Testis (tissue), 5 donors: ENCODE data around the gene KIF2C. TPM values are rescaled to one million over a fixed set of nuclear protein-coding genes. Genes with fewer than 3 reads are reported as not detected.

Experiments
- DNase-seq: peaks from one replicate; pipeline ENCODE4 v3.0.0-alpha.2; 2019
- H3K27ac ChIP-seq, 2 donors: fragments of 200-600 bp; sonication (generic); one replicate each; pipeline ENCODE4 v1.5.1; 2019
- H3K27me3 ChIP-seq: fragments of 200-600 bp; sonication (generic); one replicate; pipeline ENCODE4 v1.5.1; 2019
- H3K36me3 ChIP-seq: fragments of 200-600 bp; sonication (generic); one replicate; pipeline ENCODE4 v1.5.1; 2017; ENCODE audit warnings: low read depth; ENCODE audit errors: missing control alignments
- H3K4me1 ChIP-seq: fragments of 200-600 bp; sonication (generic); one replicate; pipeline ENCODE4 v1.5.1; 2019
- H3K4me3 ChIP-seq, 2 donors: fragments of 200-600 bp; sonication (generic); one replicate each; pipeline ENCODE4 v1.5.1; 2017 to 2019
- H3K9me3 ChIP-seq: fragments of 200-600 bp; sonication (generic); one replicate; pipeline ENCODE4 v1.5.1; 2017
- POLR2A ChIP-seq: fragments of 450-650 bp; IDR thresholded peaks from one replicate; pipeline ENCODE4 v1.6.1; 2017; ENCODE audit warnings: antibody characterized with exemption, mild to moderate bottlenecking, moderate library complexity
- WGBS, 2 donors: methylation state at CpG; one replicate each; pipeline ENCODE4 v1.1.5; 2018; 5-methylcytosine and 5-hydroxymethylcytosine counted together
- intact Hi-C: fragments of 100-400 bp; cut with DNase I; formaldehyde crosslinking; loops from one replicate; pipeline ENCODE4 v1.15.1; 2023; ENCODE audit warnings: low total_unique reads
- long read RNA-seq, 2 donors: transcript quantifications; one replicate each; lab custom pipeline, GENCODE V29; 2026
- polyA plus RNA-seq: library from polyadenylated mRNA; stranded (reverse); fragments of 350-450 nt; fragmentation: Illumina TruSeq; extraction: RNeasy Lipid Tissue Mini Kit (QIAGEN cat#74804); gene quantifications from one replicate; pipeline ENCODE4 v1.2.3, GENCODE V29; 2014; ENCODE audit warnings: low read depth, low replicate concordance; ENCODE audit not compliant: insufficient read depth
- total RNA-seq, 2 donors: library from RNA; depleted of rRNA; stranded (reverse); fragments of >200 nt; gene quantifications; one replicate each; pipeline ENCODE4 v1.2.3, GENCODE V29; 2016
- TF ChIP-seq, protein P1 (sequence below), 3 experiments: fragments of 450-650 bp in 2 of 3; fragments of 200-600 bp in 1 of 3; sonication (generic) in 1 of 3; IDR thresholded peaks; one replicate each; pipeline ENCODE4 v1.5.1; 2016 to 2019; ENCODE audit warnings: antibody characterized with exemption in 3 of 3, mild to moderate bottlenecking in 2 of 3, moderate library complexity in 1 of 3

Gene KIF2C
- 100 to 1,000 TPM in 1 of 2 donors, 10 to 100 TPM in 1; 53.5 to 130 TPM for total RNA-seq
- 167 TPM for polyA plus RNA-seq
- long read RNA-seq, donor 1, transcript KIF2C-202 (21 exons, 2,879 nt) = major isoform, 5 of 5 reads
- long read RNA-seq, donor 1, partial matches to known transcripts = 0 of 5 reads
- long read RNA-seq, donor 1, other reads (novel, unspliced or antisense) = 0 of 5 reads
- long read RNA-seq, donor 2, partial matches to known transcripts = 0 of 8 reads
- long read RNA-seq, donor 2, other reads (novel, unspliced or antisense) = 6 of 8 reads

DNA sequence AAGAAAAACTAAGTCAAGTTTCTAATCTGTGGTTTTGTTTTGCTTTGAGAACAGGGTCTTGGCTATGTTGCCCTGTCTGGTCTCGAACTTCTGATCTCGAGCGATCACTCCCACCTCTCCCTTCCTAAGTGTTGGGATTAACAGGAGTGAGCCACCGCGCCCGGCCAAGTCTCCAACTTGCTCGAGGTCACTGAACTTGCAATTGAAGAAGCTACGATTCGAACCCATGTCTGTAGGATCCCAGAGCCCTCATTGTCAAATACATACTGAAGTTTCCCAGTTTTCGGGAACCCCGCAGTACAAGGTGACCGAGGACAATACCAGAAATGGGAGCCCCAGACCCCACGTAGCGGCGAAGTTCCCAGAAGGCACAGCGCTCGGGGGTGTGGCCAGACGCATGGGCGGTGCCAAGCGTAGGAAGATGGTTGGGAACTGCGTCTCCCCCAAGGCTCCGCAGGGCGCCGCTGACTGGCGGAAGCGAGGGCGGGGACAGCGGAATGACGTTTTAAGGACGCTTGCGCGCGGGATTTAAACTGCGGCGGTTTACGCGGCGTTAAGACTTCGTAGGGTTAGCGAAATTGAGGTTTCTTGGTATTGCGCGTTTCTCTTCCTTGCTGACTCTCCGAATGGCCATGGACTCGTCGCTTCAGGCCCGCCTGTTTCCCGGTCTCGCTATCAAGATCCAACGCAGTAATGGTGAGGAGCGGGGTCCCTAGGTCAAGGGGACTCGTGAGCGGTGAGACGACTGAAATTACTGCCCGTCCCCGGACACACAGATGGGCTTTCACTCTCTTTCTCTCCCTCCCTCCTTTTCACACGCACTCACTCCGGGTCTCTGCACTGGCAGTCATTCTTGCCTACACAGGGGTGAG is at the start of gene KIF2C:
KIF2C (plus strand) TSS at position 531 of the 872 bp plus-strand sequence; CDS start at position 627, 96 bp downstream.
- peak; percentile 97 for DNase-seq
- no peak for TF ChIP-seq POLR2A
- TF ChIP-seq, protein P1, sequence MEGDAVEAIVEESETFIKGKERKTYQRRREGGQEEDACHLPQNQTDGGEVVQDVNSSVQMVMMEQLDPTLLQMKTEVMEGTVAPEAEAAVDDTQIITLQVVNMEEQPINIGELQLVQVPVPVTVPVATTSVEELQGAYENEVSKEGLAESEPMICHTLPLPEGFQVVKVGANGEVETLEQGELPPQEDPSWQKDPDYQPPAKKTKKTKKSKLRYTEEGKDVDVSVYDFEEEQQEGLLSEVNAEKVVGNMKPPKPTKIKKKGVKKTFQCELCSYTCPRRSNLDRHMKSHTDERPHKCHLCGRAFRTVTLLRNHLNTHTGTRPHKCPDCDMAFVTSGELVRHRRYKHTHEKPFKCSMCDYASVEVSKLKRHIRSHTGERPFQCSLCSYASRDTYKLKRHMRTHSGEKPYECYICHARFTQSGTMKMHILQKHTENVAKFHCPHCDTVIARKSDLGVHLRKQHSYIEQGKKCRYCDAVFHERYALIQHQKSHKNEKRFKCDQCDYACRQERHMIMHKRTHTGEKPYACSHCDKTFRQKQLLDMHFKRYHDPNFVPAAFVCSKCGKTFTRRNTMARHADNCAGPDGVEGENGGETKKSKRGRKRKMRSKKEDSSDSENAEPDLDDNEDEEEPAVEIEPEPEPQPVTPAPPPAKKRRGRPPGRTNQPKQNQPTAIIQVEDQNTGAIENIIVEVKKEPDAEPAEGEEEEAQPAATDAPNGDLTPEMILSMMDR (IDR thresholded peaks at IDR 0.05) = no peak
- no peaks in the 10 kb centered on the region for H3K36me3 ChIP-seq
- no peaks in the 10 kb centered on the region for H3K9me3 ChIP-seq
- peak within 1 kb of the TSS; percentile 57 to 71 for H3K4me3 ChIP-seq
- H3K4me1 ChIP-seq = peaks cover 8% of the 10 kb centered on the region
- no peaks in the 10 kb centered on the region for H3K27me3 ChIP-seq
- WGBS, 2 donors = 0 to 1% methylated on average over 41 to 50 of the region's 57 CpGs
- H3K27ac ChIP-seq = peak within 1 kb of the TSS; percentile 86 to 94
- intact Hi-C loops = no loop called here

DNA sequence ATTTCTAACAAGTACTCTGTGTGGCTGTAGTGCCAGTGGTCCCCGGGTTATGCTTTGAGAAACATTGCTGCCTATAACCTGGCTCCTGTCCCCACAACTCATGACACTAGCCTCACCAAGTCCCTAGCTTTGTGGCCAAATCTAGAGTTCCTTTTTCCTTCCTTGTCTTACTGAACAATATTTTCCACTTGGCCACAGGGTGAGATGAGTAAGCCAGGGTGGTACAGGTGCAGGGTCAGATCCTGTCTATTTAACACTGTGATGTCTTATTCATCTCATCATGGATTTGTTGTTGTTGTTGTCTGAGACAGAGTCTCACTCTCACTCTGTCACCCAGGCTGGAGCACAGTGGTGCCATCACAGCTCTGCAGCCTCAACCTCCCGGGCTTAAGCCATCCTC is 46.5 kb upstream of the KIF2C start:
- intact Hi-C loops = no loop called here
- DNase-seq = no peak

DNA sequence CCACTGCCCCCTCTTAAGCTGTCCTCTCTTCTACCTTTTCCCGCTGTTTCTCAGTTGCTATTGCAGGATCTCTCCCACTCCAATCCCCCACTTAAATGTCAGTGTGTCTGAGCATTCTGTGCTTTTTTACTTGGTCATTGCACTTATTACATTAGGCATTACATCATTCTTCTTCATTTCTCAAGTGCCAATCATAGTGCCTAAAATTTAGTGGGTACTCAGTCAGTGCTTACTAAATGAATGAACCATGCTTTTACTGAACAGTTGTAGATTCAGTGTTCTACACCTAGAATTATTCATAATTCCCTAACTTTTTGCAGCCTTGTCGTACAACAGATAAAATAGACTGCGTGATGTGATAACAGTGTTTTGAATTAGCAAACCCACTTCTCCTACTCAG is 45.7 kb upstream of the KIF2C start:
- 89 to 92% methylated on average over 3 of the region's 3 CpGs for WGBS, 2 donors
- DNase-seq = no peak
- Histone ChIP-seq H3K4me3 (no peak overlapping the region), H3K9me3 (no peaks in the 10 kb centered on the region), H3K27ac (no peak overlapping the region), H3K27me3 (no peaks in the 10 kb centered on the region), H3K36me3 (no peaks in the 10 kb centered on the region), H3K4me1 (peaks cover 5% of the 10 kb centered on the region)
- intact Hi-C loops = no loop called here
- no peak for TF ChIP-seq POLR2A
- TF ChIP-seq, protein P1 (IDR thresholded peaks at IDR 0.05) = no peak

More for the DNA sequence above, 46.5 kb upstream of the KIF2C start:
- WGBS, 2 donors = 90 to 92% methylated on average over 2 of the region's 2 CpGs
- Histone ChIP-seq H3K9me3 (no peaks in the 10 kb centered on the region), H3K4me3 (no peak overlapping the region), H3K27me3 (no peaks in the 10 kb centered on the region), H3K36me3 (no peaks in the 10 kb centered on the region), H3K4me1 (peaks cover 9% of the 10 kb centered on the region), H3K27ac (no peak overlapping the region)
- TF ChIP-seq POLR2A = no peak
- TF ChIP-seq, protein P1 (IDR thresholded peaks at IDR 0.05) = no peak

- H3K27me3 ChIP-seq = no peaks in the 10 kb centered on the region
- H3K9me3 ChIP-seq = no peaks in the 10 kb centered on the region
- no peak overlapping the region for H3K27ac ChIP-seq
- H3K4me1 ChIP-seq = no peaks in the 10 kb centered on the region
- no peaks in the 10 kb centered on the region for H3K36me3 ChIP-seq
- 91 to 94% methylated on average over 7 of the region's 7 CpGs for WGBS, 2 donors
- no peak for DNase-seq
- intact Hi-C loops = no loop called here
- no peak overlapping the region for H3K4me3 ChIP-seq
- TF ChIP-seq POLR2A = no peak
- TF ChIP-seq, protein P1 (IDR thresholded peaks at IDR 0.05) = no peak
These were observed 44.7 kb upstream of the KIF2C start for GRCh38 chr1:44694863-44695478.
